Mesenchymal stem cell (in vitro differentiated cells and primary cell): ENCODE measurements around the gene SEC24A.
"Not testable (repeated sequence)": the region's sequence is repeated elsewhere in the genome, so short reads cannot be mapped to it uniquely, and the experiment has no call there.

Experiments used
- DNase-seq: peaks from one replicate; pipeline ENCODE4 v3.0.0-alpha.2; 2013
- H2AFZ ChIP-seq: one replicate; pipeline ENCODE4 v1.6.1; 2013; ENCODE audit warnings: low read depth, mild to moderate bottlenecking, control low read depth, inconsistent platforms, low read length, moderate library complexity
- H2AK5ac ChIP-seq: 2 replicates; pipeline ENCODE4 v1.6.1; 2013; ENCODE audit warnings: low read length, moderate library complexity, mild to moderate bottlenecking, inconsistent platforms; ENCODE audit not compliant: severe bottlenecking
- H2BK120ac ChIP-seq: one replicate; pipeline ENCODE4 v1.6.1; 2013; ENCODE audit warnings: low read depth, mild to moderate bottlenecking, inconsistent platforms, low read length, moderate library complexity
- H2BK12ac ChIP-seq, 2 experiments: one replicate each; pipeline ENCODE4 v1.6.1; 2013; ENCODE audit warnings: inconsistent platforms in 2 of 2, low read length in 2 of 2, mild to moderate bottlenecking in 2 of 2, moderate library complexity in 2 of 2, control low read depth in 1 of 2
- H2BK15ac ChIP-seq: one replicate; pipeline ENCODE4 v1.6.1; 2013; ENCODE audit warnings: mild to moderate bottlenecking, low read depth, inconsistent platforms; ENCODE audit not compliant: poor library complexity, severe bottlenecking
- H2BK5ac ChIP-seq: 2 replicates; pipeline ENCODE4 v1.6.1; 2013; ENCODE audit warnings: low read depth, mild to moderate bottlenecking, low read length, control low read depth, inconsistent platforms; ENCODE audit not compliant: poor library complexity, severe bottlenecking
- H3K14ac ChIP-seq, 2 experiments: one replicate each; pipeline ENCODE4 v1.6.1; 2013; ENCODE audit warnings: inconsistent platforms in 2 of 2, low read length in 2 of 2, control low read depth in 1 of 2, mild to moderate bottlenecking in 1 of 2, moderate library complexity in 1 of 2
- H3K18ac ChIP-seq, 2 experiments: one replicate each; pipeline ENCODE4 v1.6.1; 2013; ENCODE audit warnings: inconsistent platforms in 2 of 2, low read length in 2 of 2, control low read depth in 1 of 2, low read depth in 1 of 2, mild to moderate bottlenecking in 1 of 2
- H3K23ac ChIP-seq, 2 experiments: one replicate each; pipeline ENCODE4 v1.6.1; 2013; ENCODE audit warnings: inconsistent platforms in 2 of 2, low read length in 2 of 2, mild to moderate bottlenecking in 2 of 2, moderate library complexity in 2 of 2, control low read depth in 1 of 2
- H3K27ac ChIP-seq: 2 replicates; pipeline ENCODE4 v1.5.1; 2013; ENCODE audit warnings: mild to moderate bottlenecking, moderate library complexity, low read length, control low read depth, inconsistent platforms; ENCODE audit not compliant: poor library complexity, severe bottlenecking
- H3K27me3 ChIP-seq, 2 experiments: 2 replicates each; pipeline versions ENCODE4 v1.6.1 to v1.7.0; 2013; ENCODE audit warnings: low read length in 2 of 2, mild to moderate bottlenecking in 2 of 2, moderate library complexity in 2 of 2, control low read depth in 1 of 2, inconsistent platforms in 1 of 2; ENCODE audit not compliant: control insufficient read depth in 1 of 2, insufficient read depth in 1 of 2
- H3K36me3 ChIP-seq, 2 experiments: 2 replicates each; pipeline versions ENCODE4 v1.6.1 to v1.7.0; 2013; ENCODE audit warnings: low read length in 2 of 2, control low read depth in 1 of 2, inconsistent platforms in 1 of 2, low read depth in 1 of 2, mild to moderate bottlenecking in 1 of 2; ENCODE audit not compliant: insufficient read depth in 2 of 2, control insufficient read depth in 1 of 2
- H3K4ac ChIP-seq, 2 experiments: one replicate each; pipeline ENCODE4 v1.6.1; 2013; ENCODE audit warnings: inconsistent platforms in 2 of 2, low read length in 2 of 2, mild to moderate bottlenecking in 2 of 2, moderate library complexity in 2 of 2, control low read depth in 1 of 2, low read depth in 1 of 2
- H3K4me1 ChIP-seq: 2 replicates; pipeline ENCODE4 v1.6.1; 2013; ENCODE audit warnings: low read depth, low read length, control low read depth; ENCODE audit not compliant: control insufficient read depth, insufficient read depth
- H3K4me2 ChIP-seq: 2 replicates; pipeline ENCODE4 v1.6.1; 2013; ENCODE audit warnings: low read length, mild to moderate bottlenecking, inconsistent platforms; ENCODE audit not compliant: poor library complexity, severe bottlenecking
- H3K4me3 ChIP-seq, 2 experiments: 2 replicates each; pipeline versions ENCODE4 v1.5.1 to v1.7.0; 2013; ENCODE audit warnings: low read length in 2 of 2, mild to moderate bottlenecking in 2 of 2, control low read depth in 1 of 2, low read depth in 1 of 2; ENCODE audit not compliant: insufficient read depth in 1 of 2
- H3K79me1 ChIP-seq: replicated peaks from 2 replicates; pipeline ENCODE4 v1.6.1; 2013; ENCODE audit warnings: mild to moderate bottlenecking, control low read depth, low read length, inconsistent platforms; ENCODE audit not compliant: poor library complexity, severe bottlenecking
- H3K9ac ChIP-seq: 2 replicates; pipeline ENCODE4 v1.7.0; 2013; ENCODE audit warnings: mild to moderate bottlenecking, low read length, moderate library complexity
- H3K9me3 ChIP-seq: 2 replicates; pipeline ENCODE4 v1.7.0; 2013; ENCODE audit warnings: mild to moderate bottlenecking, low read length; ENCODE audit not compliant: control insufficient read depth
- H4K8ac ChIP-seq: one replicate; pipeline ENCODE4 v1.6.1; 2013; ENCODE audit warnings: inconsistent platforms, mild to moderate bottlenecking, low read length, moderate library complexity
- H4K91ac ChIP-seq: one replicate; pipeline ENCODE4 v1.6.1; 2013; ENCODE audit warnings: mild to moderate bottlenecking, low read length, inconsistent platforms
- WGBS: methylation state at CpG from one replicate; pipeline ENCODE4 v1.1.7; 2013; ENCODE audit warnings: mixed read lengths; 5-methylcytosine and 5-hydroxymethylcytosine counted together

The SEC24A gene

DNA sequence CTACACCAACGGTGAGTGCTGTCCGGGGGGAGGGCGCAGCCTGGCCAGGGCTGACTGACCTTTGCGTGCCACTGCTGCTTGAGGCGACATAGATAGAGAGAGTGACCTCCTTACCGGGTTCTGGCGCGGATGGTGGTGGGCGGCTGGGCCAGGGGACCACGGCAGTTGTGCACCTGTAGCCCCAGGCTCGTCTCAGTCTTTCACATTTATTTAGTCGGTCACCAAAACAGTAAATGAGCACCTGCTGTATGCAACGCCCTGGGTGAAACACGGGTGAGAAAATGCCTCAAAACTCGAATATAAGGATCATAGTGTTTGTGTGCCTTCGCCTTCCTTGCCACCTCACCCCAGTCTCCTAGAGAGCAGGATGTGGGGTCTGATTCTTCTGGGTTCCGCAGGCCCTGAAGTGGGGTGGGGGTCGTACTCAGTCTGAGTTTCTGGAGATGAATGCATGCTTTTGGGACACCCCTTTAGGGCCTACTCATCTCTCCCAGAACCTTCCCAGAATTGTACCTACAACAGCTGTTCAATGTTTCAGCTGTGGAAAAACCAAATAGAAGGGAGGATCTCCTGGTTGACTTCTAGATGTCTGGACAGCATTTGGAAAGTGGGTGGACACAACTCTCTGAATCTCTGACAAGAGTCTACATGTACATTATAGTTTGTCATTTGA, 714 bp downstream of the SEC24A start:
- 0% methylated on average over 11 of the region's 18 CpGs for WGBS
- peak; percentile 53 for DNase-seq
- Histone ChIP-seq H3K36me3 (peaks cover 0 to 7% of the 10 kb centered on the region in 2 experiments), H3K27ac (peak overlapping the region; percentile 75), H3K9me3 (no peaks in the 10 kb centered on the region), H2BK5ac (peak overlapping the region; percentile 93), H2AFZ (peak overlapping the region; percentile 89), H3K9ac (peak overlapping the region; percentile 100), H3K27me3 (no peaks in the 10 kb centered on the region), H3K4me3 (peak overlapping the region; percentile 96 to 99), H3K4me2 (peak overlapping the region; percentile 70), H4K91ac (peak overlapping the region; percentile 65), H3K18ac (peak overlapping the region; percentile 40 to 100), H3K79me1 (no peaks in the 10 kb centered on the region), H2BK12ac (peak overlapping the region in 1 of 2 experiments; percentile 88), H2BK15ac (no peak overlapping the region), H4K8ac (peak overlapping the region; percentile 62), H3K4me1 (peaks cover 4% of the 10 kb centered on the region), H3K23ac (peak overlapping the region in 1 of 2 experiments; percentile 100), H3K14ac (peak overlapping the region in 1 of 2 experiments; percentile 100), H3K4ac (peak overlapping the region; percentile 89 to 100), H2BK120ac (peak overlapping the region; percentile 5), H2AK5ac (peak overlapping the region; percentile 81)

- Histone ChIP-seq H3K9ac (peak overlapping the region; percentile 100), H3K36me3 (peaks cover 7 to 12% of the 10 kb centered on the region in 2 experiments), H3K4me3 (peak overlapping the region in 1 of 2 experiments; percentile 96), H3K4me2 (peak overlapping the region; percentile 49)
- H2AK5ac ChIP-seq, H3K23ac ChIP-seq, H2BK12ac ChIP-seq, H2AFZ ChIP-seq, H3K79me1 ChIP-seq, H3K18ac ChIP-seq, H3K14ac ChIP-seq, H4K91ac ChIP-seq, H4K8ac ChIP-seq, H2BK15ac ChIP-seq, DNase-seq, H3K4ac ChIP-seq, H3K27ac ChIP-seq, H3K4me1 ChIP-seq, H2BK5ac ChIP-seq, H3K27me3 ChIP-seq, H2BK120ac ChIP-seq, H3K9me3 ChIP-seq: not testable (repeated sequence)
- 86% methylated on average over 5 of the region's 6 CpGs for WGBS
These were observed 2.1 kb downstream of the SEC24A start for GRCh38 chr5:134650660-134651059.

- Histone ChIP-seq H4K91ac (no peak overlapping the region), H3K4ac (no peak overlapping the region), H3K79me1 (no peaks in the 10 kb centered on the region), H2AFZ (no peak overlapping the region), H3K4me1 (peaks cover 4% of the 10 kb centered on the region), H2BK15ac (no peak overlapping the region), H3K36me3 (peaks cover 7 to 12% of the 10 kb centered on the region in 2 experiments), H2BK120ac (no peak overlapping the region), H3K9me3 (no peaks in the 10 kb centered on the region), H2BK12ac (no peak overlapping the region), H3K18ac (no peak overlapping the region), H3K4me2 (no peak overlapping the region), H3K27me3 (no peaks in the 10 kb centered on the region), H3K14ac (no peak overlapping the region), H2BK5ac (no peak overlapping the region), H3K23ac (no peak overlapping the region), H4K8ac (no peak overlapping the region), H2AK5ac (no peak overlapping the region), H3K9ac (no peak overlapping the region), H3K4me3 (no peak overlapping the region), H3K27ac (no peak overlapping the region)
- WGBS = 83% methylated on average over 1 of the region's 4 CpGs
- DNase-seq = peak; percentile 50
These were observed 2.9 kb downstream of the SEC24A start for GRCh38 chr5:134651531-134651930.

GRCh38 chr5:134656690-134657089, 8.1 kb downstream of the SEC24A start:
- Histone ChIP-seq H3K23ac (no peak overlapping the region), H3K4ac (no peak overlapping the region), H3K4me1 (peaks cover 4% of the 10 kb centered on the region), H2BK15ac (no peak overlapping the region), H3K79me1 (no peaks in the 10 kb centered on the region), H3K9ac (no peak overlapping the region), H3K9me3 (no peaks in the 10 kb centered on the region), H4K8ac (no peak overlapping the region), H2BK12ac (no peak overlapping the region), H2BK5ac (no peak overlapping the region), H2AK5ac (no peak overlapping the region), H3K4me2 (no peak overlapping the region), H3K14ac (no peak overlapping the region), H3K4me3 (no peak overlapping the region), H2BK120ac (no peak overlapping the region), H3K27me3 (no peaks in the 10 kb centered on the region), H3K27ac (no peak overlapping the region), H3K36me3 (peaks cover 20 to 22% of the 10 kb centered on the region in 2 experiments), H2AFZ (no peak overlapping the region), H3K18ac (no peak overlapping the region), H4K91ac (no peak overlapping the region)
- 89% methylated on average over 7 of the region's 8 CpGs for whole genome bisulfite sequencing
- no peak for DNase-seq
